ENCODE data around the gene EML6.

Gene EML6

GRCh38 chr2:54708584-54709335 is 14.7 kb upstream of the EML6 start:
- DNase-seq, result no peak

GRCh38 chr2:54709336-54709809 is 14.1 kb upstream of the EML6 start:
- DNase-seq, result no peak

- no peak for DNase-seq
Observed at GRCh38 chr2:54710216-54710615, 13.2 kb upstream of the EML6 start.

- DNase-seq, result no peak
Observed at GRCh38 chr2:54712516-54712915, 10.9 kb upstream of the EML6 start.

DNA sequence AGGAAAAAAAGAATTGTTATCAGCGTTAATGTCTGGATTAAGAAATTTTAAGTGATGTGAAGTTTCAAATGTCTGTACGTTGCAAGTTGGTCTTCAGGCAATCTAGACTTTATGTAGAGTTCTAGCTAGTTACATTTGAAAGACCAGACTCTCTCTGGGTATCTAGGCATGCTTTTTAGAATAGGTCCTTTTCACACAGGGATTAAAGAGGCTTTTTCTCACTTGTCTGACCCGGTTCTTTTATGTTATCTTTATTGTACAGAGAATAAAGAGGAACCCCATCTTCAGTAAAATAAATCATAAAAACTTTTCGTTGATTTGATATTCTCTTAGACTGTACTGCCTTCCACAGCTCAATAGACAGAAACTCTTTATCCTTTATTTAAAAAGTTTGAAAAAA is 8.5 kb upstream of the EML6 start:
- no peak for DNase-seq

DNA sequence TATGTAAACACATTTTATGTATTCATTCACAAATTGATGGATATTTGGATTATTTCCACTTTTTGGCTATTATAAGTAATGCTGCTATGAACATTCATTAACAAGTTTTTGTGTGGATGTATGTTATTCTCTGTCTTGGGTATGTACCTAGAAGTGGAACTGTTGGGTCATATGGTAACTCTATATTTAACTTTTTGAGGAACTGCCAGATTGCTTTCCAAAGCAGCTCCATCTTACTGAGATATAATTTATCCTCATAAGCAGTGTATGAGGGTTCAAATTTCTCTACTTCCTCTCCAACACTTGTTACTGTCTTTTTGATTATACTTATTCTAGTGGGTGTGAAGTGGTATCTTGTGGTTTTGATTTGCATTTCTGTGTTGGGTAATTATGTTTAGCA is 7.1 kb upstream of the EML6 start:
- DNase-seq, result no peak

DNA sequence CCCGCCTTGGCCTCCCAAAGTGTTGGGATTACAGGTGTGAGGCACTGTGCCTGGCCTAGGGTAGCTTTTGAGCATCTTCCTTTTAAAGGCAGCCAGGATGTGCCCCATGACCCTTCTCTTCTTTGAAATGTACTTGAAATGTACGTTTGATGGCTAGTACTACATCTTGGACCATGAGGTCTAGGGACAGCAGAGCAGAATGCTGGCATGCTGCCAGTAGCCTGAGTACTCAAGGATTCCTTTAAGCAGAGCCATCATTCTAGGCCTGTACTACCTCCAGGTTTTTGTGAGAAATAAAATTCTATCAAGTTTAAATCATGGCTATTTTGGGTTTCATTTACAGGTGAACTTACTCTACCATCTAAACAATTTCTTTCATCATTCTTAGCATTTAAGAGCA is 2.9 kb upstream of the EML6 start:
- DNase-seq, result no peak

GRCh38 chr2:54722641-54723040 is 821 bp upstream of the EML6 start:
- no peak for DNase-seq

- DNase-seq, result no peak
Observed at GRCh38 chr2:54723996-54724559, 616 bp downstream of the EML6 start.

GRCh38 chr2:54724560-54725342 is 1.3 kb downstream of the EML6 start:
- DNase-seq, result peak; percentile 12

GRCh38 chr2:54725343-54726099 is 2.1 kb downstream of the EML6 start:
- no peak for DNase-seq

DNA sequence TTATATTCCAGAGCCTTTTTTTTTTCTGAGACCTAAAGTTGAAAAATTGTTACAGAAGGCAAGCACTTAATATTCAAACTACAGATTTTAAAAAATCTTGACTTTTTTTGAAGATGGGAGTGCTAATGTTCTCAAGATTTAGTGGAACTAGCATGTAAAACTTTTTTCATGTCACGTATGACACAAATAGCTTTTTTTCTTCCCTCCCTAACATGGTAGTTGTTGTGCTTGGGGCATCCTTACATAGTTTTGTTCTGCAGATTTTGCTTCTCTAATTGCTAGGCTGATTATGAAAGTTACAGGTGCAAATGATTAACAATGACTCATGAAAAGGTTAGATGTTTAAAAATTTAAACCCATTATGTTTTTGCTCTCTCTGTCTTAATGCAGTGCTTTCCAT is 3.0 kb downstream of the EML6 start:
- DNase-seq, result no peak

DNA sequence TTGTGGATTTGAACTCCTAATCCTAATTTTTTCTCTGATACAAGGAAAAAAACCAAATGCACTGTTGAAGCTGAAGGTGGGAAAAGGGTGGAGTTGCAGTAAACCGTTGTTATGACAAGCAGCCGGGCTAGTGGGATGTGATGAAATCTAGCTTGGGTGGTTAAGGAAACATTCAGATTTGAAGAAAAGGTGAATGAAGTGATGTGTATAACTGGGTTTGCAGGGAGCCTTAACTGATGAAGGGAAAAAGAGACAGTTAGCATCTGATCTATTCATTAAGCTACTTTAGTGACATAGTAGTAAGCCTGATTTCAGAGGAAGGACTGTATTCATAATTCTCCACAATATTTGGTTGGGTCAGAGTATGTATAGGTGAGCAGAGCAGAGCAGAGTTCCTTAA is 3.5 kb downstream of the EML6 start:
- no peak for DNase-seq

- no peak for DNase-seq
Observed at GRCh38 chr2:54728669-54729120, 5.2 kb downstream of the EML6 start.

DNA sequence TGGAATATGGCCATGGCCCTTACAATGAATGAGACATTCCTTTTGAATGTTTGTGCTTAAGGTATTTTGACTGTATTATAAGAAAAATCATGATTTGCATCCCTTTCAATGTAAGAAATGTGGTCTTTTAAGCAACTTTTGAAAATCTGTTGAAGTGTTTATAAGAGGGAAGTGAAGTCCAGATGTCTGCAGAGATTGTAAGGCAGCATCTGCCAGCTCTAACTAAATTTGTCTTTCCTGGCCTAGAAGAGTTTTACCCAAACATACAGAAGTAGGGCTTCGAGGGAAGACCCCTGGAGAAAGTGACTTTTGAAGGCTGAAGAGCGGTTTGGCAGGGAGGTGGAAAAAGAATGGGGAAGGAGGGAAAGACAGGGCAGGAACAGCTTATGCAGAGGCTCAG is 12.2 kb downstream of the EML6 start:
- no peak for DNase-seq

DNA sequence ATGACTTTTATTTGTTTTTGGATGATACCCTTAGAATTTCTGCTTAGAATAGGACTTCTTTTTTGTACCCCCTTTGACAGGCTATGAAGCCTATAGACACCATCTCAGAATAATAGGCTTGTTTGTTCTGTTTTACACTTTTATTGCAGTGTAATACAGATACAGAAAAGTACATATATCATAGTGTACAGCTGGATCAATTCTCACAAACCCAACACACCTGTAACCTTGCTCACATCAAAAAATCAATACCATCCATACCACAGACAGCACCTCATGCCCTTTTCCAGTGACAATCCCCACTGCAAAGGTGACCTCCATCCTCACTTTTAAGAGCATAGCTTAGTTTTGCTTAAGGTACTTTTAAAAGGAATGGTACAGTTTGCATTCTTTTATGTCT is 14.8 kb downstream of the EML6 start:
- no peak for DNase-seq

DNA sequence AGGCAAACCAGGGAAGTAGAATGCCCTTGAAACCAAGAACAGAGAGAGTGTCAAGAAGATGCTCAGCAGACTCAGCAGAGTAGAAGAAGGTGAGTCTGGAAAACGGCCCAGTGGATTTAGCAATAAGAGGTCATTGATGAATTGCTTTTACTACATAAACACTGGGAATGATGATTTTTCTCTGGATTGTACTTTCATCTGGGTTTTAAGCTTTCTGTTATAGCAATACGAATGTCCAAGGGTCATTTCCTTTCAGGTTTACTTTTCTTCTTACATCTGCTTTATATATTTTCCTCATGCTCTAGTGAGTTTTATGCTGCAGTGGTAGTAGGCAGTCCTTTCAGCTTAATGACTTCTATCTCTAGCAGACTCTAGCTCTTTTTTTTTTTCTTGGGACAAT is 16.9 kb downstream of the EML6 start:
- no peak for DNase-seq

GRCh38 chr2:54741250-54741649 is 17.8 kb downstream of the EML6 start:
- no peak for DNase-seq

DNA sequence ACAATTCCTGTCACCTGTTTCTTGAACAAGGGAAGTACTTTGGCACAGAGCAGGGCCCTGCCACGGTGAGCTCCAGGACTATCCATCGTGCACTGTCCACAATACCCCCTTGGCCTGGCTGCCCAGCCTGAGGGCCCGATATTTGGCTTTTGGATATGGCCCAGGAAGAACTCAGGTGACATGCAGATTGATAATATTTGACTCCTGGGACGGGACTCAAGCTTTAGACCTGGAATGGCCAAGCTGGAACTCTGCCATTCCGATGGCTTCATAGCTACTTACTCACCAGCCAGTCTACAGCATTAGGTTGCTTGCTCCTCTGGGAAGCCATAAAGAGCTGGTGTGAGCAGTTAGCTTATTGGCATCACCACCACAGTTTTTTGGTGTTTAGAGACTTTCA is 26.6 kb downstream of the EML6 start:
- DNase-seq, result no peak

- DNase-seq, result no peak
Observed at GRCh38 chr2:54752439-54752838, 29.0 kb downstream of the EML6 start.

- no peak for DNase-seq
Observed at GRCh38 chr2:54755641-54756326, 32.3 kb downstream of the EML6 start.

- DNase-seq, result no peak
Observed at GRCh38 chr2:54757500-54757899, 34.0 kb downstream of the EML6 start.

GRCh38 chr2:54758951-54759350 is 35.5 kb downstream of the EML6 start:
- DNase-seq, result no peak
